Left lobe of liver (tissue), 2 donors: ENCODE results near the gene ALMS1. TPM values are rescaled to one million over a fixed set of nuclear protein-coding genes. Genes with fewer than 3 reads are reported as not detected.
"Not testable (repeated sequence)": the region's sequence is repeated elsewhere in the genome, so short reads cannot be mapped to it uniquely, and the experiment has no call there.

ENCODE experiments used
- ATAC-seq: fragments of 200-7000 bp; cut with Tn5 transposase; one replicate; pipeline ENCODE4 v1.9.1; 2020; ENCODE audit warnings: mild to moderate bottlenecking, moderate library complexity
- DNase-seq: peaks from one replicate; pipeline ENCODE4 v3.0.0-alpha.2; 2020; ENCODE audit warnings: low spot score
- total RNA-seq: library from RNA; stranded (reverse); gene quantifications from one replicate; pipeline ENCODE4 v1.2.1, GENCODE V29; 2021
- donor health status: DM: no; HTN: no; CAD: no; lungs with moderate emphysema.
- donor health status: DM: no; HTN: yes; CAD: no.

ALMS1 gene
- total RNA-seq, 1 donor from 2014 or later = 6.0 TPM

- DNase-seq (no peak), ATAC-seq (no peak)
Observed at GRCh38 chr2:73614997-73615396, 229.4 kb downstream of the ALMS1 start.

- ATAC-seq = peak; percentile 55
- not testable (repeated sequence) for DNase-seq
Observed at GRCh38 chr2:73619925-73620324, 234.3 kb downstream of the ALMS1 start.

DNA sequence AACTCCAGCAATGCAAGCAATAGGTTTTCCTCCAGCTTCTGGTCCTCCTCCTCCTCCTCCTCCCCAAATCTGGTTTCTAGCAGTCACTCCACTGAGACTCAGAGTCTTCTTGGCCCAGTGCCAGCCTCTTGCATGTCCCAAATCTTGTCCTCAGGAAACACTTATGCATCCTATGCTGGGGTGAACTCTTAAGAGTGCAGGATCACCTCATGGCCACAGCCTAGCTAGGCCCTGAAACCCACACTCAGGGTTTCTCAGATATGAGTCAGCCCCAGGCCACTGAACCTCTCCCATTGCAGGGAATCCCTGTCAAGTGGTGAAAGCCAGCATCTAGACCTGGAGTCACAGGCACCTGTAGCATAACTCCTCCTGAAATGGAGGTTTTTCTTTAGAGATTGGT is 238.4 kb downstream of the ALMS1 start:
- not testable (repeated sequence) for DNase-seq, ATAC-seq

DNA sequence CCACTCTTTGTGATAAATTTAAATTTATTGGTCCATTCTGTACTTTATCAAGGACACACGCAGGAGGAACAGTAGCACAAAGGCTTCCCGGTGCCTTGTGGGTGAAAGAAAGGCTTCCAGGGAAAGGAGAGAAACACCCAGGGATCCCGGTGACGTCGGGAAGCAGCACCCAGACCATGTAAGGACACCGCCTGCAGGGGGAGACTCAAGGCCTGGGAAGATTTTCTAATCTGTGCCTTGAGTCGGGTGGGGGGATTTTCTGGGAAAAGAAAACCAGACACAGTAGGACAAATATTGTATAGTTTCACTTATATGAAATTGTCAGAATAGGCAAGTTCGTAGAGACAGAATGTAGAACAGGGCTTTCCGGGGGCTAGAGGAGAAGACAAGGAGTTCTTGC is 239.0 kb downstream of the ALMS1 start:
- not testable (repeated sequence) for DNase-seq
- ATAC-seq = peak; percentile 47

GRCh38 chr2:73626237-73626636 is 240.6 kb downstream of the ALMS1 start:
- DNase-seq, ATAC-seq: not testable (repeated sequence)

- not testable (repeated sequence) for DNase-seq, ATAC-seq
Observed at GRCh38 chr2:73628493-73628892, 242.9 kb downstream of the ALMS1 start.

DNA sequence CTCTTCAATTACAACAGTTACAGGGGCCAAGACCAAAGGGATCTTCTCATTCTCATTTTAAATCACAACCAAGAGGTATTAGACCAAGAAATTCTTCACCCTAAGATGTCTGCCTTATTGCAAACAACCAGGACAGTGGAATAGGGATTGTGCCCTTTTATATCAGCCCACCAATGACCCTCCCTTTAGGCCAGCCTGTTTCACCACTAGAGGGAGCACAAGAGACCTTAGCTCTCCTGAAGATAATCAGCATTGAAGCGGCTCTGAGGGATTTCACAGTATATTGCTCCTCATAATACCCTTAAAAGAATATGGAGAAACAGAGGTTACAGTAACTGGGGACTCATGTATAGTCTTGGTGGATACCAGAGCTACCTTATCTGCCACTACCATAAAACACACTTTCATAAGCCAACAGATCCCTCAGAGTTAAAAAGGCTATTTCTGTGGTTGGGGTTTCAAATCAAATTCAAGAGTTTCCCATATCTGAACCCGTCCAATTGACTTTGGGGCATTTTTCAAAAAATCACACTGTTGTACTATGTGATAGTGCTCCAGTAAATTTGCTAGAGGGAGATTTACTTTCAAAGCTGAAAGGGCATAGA is 245.1 kb downstream of the ALMS1 start:
- peak; percentile 78 for ATAC-seq
- not testable (repeated sequence) for DNase-seq

DNA sequence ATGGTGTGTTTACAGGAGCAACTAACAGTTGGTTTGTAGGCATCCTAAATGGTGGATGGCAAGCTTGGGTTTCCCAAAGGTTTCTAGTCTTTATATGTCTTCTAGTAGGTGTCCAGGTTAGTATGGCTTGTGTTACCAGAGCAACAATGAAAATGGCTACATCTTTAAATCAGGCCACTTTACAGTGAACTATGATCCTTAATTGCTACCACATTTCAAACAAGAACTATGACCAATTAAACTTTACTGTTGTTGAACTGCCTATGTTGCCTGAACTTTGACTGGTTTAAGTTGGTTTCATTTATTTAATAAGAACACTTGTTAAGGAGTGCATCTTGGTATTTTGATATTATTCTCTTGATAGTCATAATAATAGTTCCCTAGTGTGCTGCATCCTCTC is 251.3 kb downstream of the ALMS1 start:
- DNase-seq, ATAC-seq: not testable (repeated sequence)

DNA sequence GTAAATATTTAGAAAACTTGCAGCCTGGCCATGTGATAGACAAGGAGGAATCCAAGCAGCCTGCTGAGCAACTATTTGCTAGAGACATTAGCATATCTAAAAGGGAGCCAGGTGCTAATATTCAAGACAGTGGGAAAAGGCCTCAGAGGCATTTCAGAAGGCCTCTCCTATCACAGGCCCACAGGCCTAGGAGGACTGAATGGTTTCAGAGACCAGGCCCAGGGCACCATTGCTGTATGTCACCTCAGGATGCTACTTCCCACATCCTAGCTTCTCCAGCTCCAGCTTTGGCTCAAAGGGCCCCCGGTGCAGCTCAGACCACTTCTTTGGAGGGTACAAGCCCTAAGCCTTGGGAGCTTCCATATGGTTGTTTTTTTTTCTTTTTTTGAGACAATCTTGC is 252.8 kb downstream of the ALMS1 start:
- ATAC-seq (no peak), DNase-seq (no peak)

GRCh38 chr2:73640511-73640911 is 254.9 kb downstream of the ALMS1 start:
- DNase-seq (peak; percentile 81), ATAC-seq (peak; percentile 68)

GRCh38 chr2:73640946-73641766 is 255.5 kb downstream of the ALMS1 start:
- peak; percentile 56 for ATAC-seq
- peak; percentile 72 for DNase-seq

DNA sequence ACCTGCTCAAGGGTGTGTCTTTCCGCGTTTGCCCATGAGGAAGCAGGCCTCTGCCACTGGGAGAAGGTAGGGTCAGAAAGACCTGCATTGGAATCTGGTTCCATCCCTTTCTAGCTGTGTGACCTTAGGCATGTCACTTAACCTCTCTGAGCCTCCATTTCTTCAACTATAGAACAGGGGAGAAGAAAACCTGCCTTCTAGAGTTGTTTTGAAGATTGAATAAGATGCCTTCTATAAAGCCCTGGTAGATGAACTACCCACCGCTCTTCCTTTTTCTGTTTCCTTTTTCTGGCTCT is 256.1 kb downstream of the ALMS1 start:
- ATAC-seq (no peak), DNase-seq (no peak)

GRCh38 chr2:73642338-73643018 is 256.8 kb downstream of the ALMS1 start, which contains the start of gene NAT8:
NAT8 (minus strand) TSS chr2:73642422; CDS start chr2:73641628, 794 bp downstream.
- ATAC-seq = peak; percentile 76

DNA sequence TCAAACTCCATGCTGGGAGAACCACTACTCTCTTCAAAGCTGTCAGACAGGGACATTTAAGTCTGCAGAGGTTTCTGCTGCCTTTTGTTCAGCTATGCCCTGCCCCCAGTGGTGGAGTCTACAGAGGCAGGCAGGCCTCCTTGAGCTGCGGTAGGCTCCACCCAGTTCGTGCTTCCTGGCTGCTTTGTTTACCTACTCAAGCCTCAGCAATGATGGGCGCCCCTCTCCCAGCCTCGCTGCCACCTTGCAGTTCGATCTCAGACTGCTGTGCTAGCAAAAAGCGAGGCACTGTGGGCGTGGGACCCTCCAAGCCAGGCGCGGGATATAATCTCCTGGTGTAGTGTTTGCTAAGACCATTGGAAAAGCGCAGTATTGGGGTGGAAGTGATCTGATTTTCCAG is 262.1 kb downstream of the ALMS1 start:
- ATAC-seq, DNase-seq: not testable (repeated sequence)

More at GRCh38 chr2:73642338-73643018, 256.8 kb downstream of the ALMS1 start, which contains the start of gene NAT8:
- peak; percentile 82 for DNase-seq

DNA sequence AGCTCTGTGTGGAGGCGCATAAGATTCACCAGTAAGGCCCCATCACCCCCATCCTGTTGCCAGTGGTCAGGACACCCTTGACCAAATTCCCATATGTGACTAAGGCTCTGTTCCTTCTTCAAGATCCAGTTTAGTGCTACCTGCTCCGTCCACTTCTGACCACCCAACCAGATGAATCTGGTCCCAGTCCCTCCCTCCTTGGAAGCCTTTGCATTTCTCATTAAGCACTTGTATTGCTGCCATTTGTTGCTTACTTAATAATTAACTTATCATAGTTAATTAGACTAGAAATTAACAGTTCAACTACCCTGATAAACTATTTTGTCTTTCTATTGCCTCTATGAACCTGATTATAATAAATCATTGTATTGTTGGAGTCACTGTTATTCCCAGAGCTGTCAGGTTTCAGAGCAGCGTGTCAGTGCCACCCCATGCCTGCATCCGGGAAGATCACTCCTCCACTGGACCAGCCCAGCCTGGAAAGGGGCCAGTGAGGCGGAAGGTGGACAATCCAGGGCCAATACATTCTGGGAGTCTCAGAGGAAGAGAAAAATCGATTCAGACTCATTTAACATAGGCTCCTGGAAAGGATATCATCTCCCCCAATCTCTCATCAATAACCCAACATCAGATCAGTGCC is 266.1 kb downstream of the ALMS1 start:
- ATAC-seq = peak; percentile 90
- DNase-seq = no peak

DNA sequence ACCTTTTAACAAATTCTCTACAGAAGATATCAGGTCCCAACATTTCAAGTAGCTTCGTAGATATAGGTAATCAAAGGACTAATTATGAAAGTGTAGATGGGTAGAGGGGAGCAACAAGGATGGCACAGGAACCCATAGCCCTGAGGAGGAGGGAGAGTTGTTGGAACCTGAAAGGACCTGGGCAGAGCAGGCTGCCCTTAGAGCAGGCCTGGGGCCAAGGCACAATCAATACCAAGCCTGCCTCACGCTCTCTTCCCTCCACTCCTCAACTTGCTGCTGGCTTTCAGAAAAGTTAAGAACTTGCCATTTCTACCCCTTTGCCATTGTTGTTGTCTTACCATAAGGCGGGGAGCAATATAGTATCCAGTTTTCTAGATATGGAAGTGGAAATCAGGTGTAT is 266.7 kb downstream of the ALMS1 start:
- DNase-seq (no peak), ATAC-seq (peak; percentile 93)

DNA sequence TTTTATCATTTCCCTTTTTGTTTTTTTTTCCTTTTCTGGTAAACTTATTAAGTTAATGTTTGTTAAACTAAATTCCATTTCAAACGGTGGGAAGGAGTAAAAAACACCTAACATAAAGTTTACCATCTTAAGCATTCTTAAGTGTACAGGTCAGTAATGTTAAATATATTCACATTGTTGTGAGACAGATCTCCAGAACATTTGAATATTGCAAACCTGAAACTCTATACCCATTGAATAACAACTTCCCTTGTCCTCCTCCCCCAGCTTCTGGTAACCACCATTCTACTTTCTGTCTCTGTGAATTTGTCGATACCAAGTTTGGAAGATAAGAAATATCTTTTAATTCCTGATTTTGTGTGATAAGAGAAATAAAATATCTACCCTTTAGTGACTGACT is 268.5 kb downstream of the ALMS1 start:
- ATAC-seq (no peak), DNase-seq (no peak)
